Lower leg skin (tissue), 4 donors: Measurements from ENCODE around the gene RRP1B. TPM values are rescaled to one million over a fixed set of nuclear protein-coding genes. Genes with fewer than 3 reads are reported as not detected.

ENCODE experiments used
- DNase-seq, 2 donors: peaks; one replicate each; pipeline ENCODE4 v3.0.0-alpha.2; 2019; ENCODE audit warnings: low spot score in 2 of 2
- H3K4me3 ChIP-seq: fragments of 200-600 bp; sonication (generic); 2 replicates; pipeline ENCODE4 v1.5.1; 2017; ENCODE audit warnings: mild to moderate bottlenecking, low read depth; ENCODE audit not compliant: poor library complexity, severe bottlenecking
- CTCF ChIP-seq, 3 donors: fragments of 450-650 bp; IDR thresholded peaks; one replicate each; pipeline ENCODE4 v1.5.1; 2016; ENCODE audit warnings: antibody characterized with exemption in 3 of 3, mild to moderate bottlenecking in 3 of 3, moderate library complexity in 2 of 3
- POLR2A ChIP-seq, 2 donors: fragments of 450-650 bp; IDR thresholded peaks; one replicate each; pipeline ENCODE4 v1.6.1; 2016 to 2017; ENCODE audit warnings: antibody characterized with exemption in 2 of 2, mild to moderate bottlenecking in 1 of 2, moderate library complexity in 1 of 2
- WGBS, 2 donors: methylation state at CpG; one replicate each; pipeline ENCODE4 v1.1.5; 2018; 5-methylcytosine and 5-hydroxymethylcytosine counted together
- intact Hi-C: fragments of 100-400 bp; cut with DNase I; formaldehyde crosslinking; loops from one replicate; pipeline ENCODE4 v1.15.0; 2023; ENCODE audit warnings: low total_unique reads
- total RNA-seq, 4 donors: library from RNA; depleted of rRNA; stranded (reverse); fragments of >200 nt; gene quantifications; one replicate each; pipeline ENCODE4 v1.1.0, GENCODE V29; 2016

Gene RRP1B
- total RNA-seq, 4 donors from 2014 or later: 15.4 to 22.2 (median 19.5) TPM

GRCh38 chr21:43717967-43718871, 58.9 kb downstream of the RRP1B start:
- peak overlapping the region; percentile 41 for H3K4me3 ChIP-seq
- TF ChIP-seq CTCF (IDR thresholded peaks at IDR 0.05): no peak
- no peak for TF ChIP-seq POLR2A (IDR thresholded peaks at IDR 0.05)
- WGBS, 2 donors: 33 to 63% methylated on average over 30 to 52 of the region's 70 CpGs
- DNase-seq: no peak
- intact Hi-C loops: no loop called here

GRCh38 chr21:43718872-43719747, 59.8 kb downstream of the RRP1B start, which contains the start of gene PDXK:
PDXK (plus strand) TSS chr21:43719129; CDS start chr21:43719295, 166 bp downstream.
- H3K4me3 ChIP-seq: peak within 1 kb of the TSS; percentile 90
- TF ChIP-seq POLR2A (IDR thresholded peaks at IDR 0.05) (peak in 1 of 2 donors; percentile 9), CTCF (IDR thresholded peaks at IDR 0.05) (no peak)
- intact Hi-C loops: no loop called here
- DNase-seq: peak; percentile 66 to 97
- WGBS, 2 donors: 0 to 1% methylated on average over 50 to 73 of the region's 117 CpGs

- H3K4me3 ChIP-seq: peak overlapping the region; percentile 90
- 7 to 12% methylated on average over 26 to 49 of the region's 49 CpGs for WGBS, 2 donors
- no peak for DNase-seq
- TF ChIP-seq POLR2A (IDR thresholded peaks at IDR 0.05) (no peak), CTCF (IDR thresholded peaks at IDR 0.05) (no peak)
- intact Hi-C loops: loop anchor here (10.0 kb wide), 1 partner anchor 55 kb away; no protein-coding TSS in a partner anchor
Observed at GRCh38 chr21:43719748-43720538, 60.6 kb downstream of the RRP1B start.

- H3K4me3 ChIP-seq: no peak overlapping the region
- intact Hi-C loops: loop anchor here (10.0 kb wide), 1 partner anchor 56 kb away; no protein-coding TSS in a partner anchor
- WGBS, 2 donors: 82 to 85% methylated on average over 16 of the region's 16 CpGs
- TF ChIP-seq POLR2A (IDR thresholded peaks at IDR 0.05) (no peak), CTCF (IDR thresholded peaks at IDR 0.05) (no peak)
- no peak for DNase-seq
Observed at GRCh38 chr21:43720539-43721166, 61.3 kb downstream of the RRP1B start.

GRCh38 chr21:43721206-43721605, 61.8 kb downstream of the RRP1B start:
- TF ChIP-seq POLR2A (IDR thresholded peaks at IDR 0.05) (no peak), CTCF (IDR thresholded peaks at IDR 0.05) (no peak)
- intact Hi-C loops: loop anchor here (10.0 kb wide), 1 partner anchor 56 kb away; no protein-coding TSS in a partner anchor
- 82% methylated on average over 4 of the region's 4 CpGs for WGBS, 2 donors
- no peak for DNase-seq
- no peak overlapping the region for H3K4me3 ChIP-seq
